ENCODE data around the gene DCLK1. TPM values are rescaled to one million over a fixed set of nuclear protein-coding genes. Genes with fewer than 3 reads are reported as not detected.

The DCLK1 gene
- total RNA-seq, 1 experiment from 2014 or later = 1.4 TPM

GRCh38 chr13:35874704-35875103, 256.5 kb downstream of the DCLK1 start:
- no peaks in the 10 kb centered on the region for H3K27me3 ChIP-seq (ENCODE audit: insufficient read depth, low read depth)
- intact Hi-C loops (cut with micrococcal nuclease; ENCODE audit: unreplicated experiment) = no loop called here
- POLR2A ChIA-PET (ENCODE audit: unreplicated experiment) = interaction anchor here (0.5 kb wide), 1 partner anchor 888 kb away, joined by 4 read pairs; no protein-coding TSS in a partner anchor
- H3K36me3 ChIP-seq (ENCODE audit: low read depth) = no peaks in the 10 kb centered on the region
- H3K9me2 ChIP-seq (ENCODE audit: insufficient read depth) = no peaks in the 10 kb centered on the region
- no peaks in the 10 kb centered on the region for H4K20me1 ChIP-seq (ENCODE audit: insufficient read depth)
- no peak overlapping the region for H3K4me3 ChIP-seq
- H3K9me3 ChIP-seq (ENCODE audit: insufficient read depth, low read depth) = no peaks in the 10 kb centered on the region
- no peak overlapping the region for H3K4me2 ChIP-seq
- CTCF ChIA-PET = interaction anchor here (0.7 kb wide), 1 partner anchor 10 kb away, joined by 4 read pairs; no protein-coding TSS in a partner anchor
- no peaks in the 10 kb centered on the region for H3K4me1 ChIP-seq (replicated peaks; ENCODE audit: insufficient read depth)
- H3K79me2 ChIP-seq (ENCODE audit: low read depth) = no peaks in the 10 kb centered on the region
- no TSS peak for BruUV-seq (replicated peaks)
- H3K27ac ChIP-seq = no peak overlapping the region
- H3F3A ChIP-seq (ENCODE audit: insufficient read depth, low read depth) = no peaks in the 10 kb centered on the region
- DNase-seq = no peak
- no peak overlapping the region for H2AFZ ChIP-seq
- TF ChIP-seq CTCF (conservative IDR thresholded peaks at IDR 0.05) (no peak), EZH2 (IDR thresholded peaks at IDR 0.05; ENCODE audit: low read depth) (no peak)

- BruUV-seq (replicated peaks) = no TSS peak
- Histone ChIP-seq H3F3A (ENCODE audit: insufficient read depth, low read depth) (no peaks in the 10 kb centered on the region), H3K4me2 (no peak overlapping the region), H3K4me1 (replicated peaks; ENCODE audit: insufficient read depth) (no peaks in the 10 kb centered on the region), H3K27ac (no peak overlapping the region), H2AFZ (no peak overlapping the region), H3K27me3 (ENCODE audit: insufficient read depth, low read depth) (no peaks in the 10 kb centered on the region), H3K36me3 (ENCODE audit: low read depth) (no peaks in the 10 kb centered on the region), H3K9me3 (ENCODE audit: insufficient read depth, low read depth) (no peaks in the 10 kb centered on the region), H4K20me1 (ENCODE audit: insufficient read depth) (no peaks in the 10 kb centered on the region), H3K79me2 (ENCODE audit: low read depth) (no peaks in the 10 kb centered on the region), H3K4me3 (no peak overlapping the region), H3K9me2 (ENCODE audit: insufficient read depth) (no peaks in the 10 kb centered on the region)
- ChIA-PET POLR2A (ENCODE audit: unreplicated experiment) (no interaction called here), CTCF (no interaction called here)
- no peak for DNase-seq
- intact Hi-C loops (cut with micrococcal nuclease; ENCODE audit: unreplicated experiment) = no loop called here
- TF ChIP-seq CTCF (conservative IDR thresholded peaks at IDR 0.05) = no peak
- no peak for TF ChIP-seq EZH2 (IDR thresholded peaks at IDR 0.05; ENCODE audit: low read depth)
These were observed 258.8 kb downstream of the DCLK1 start for GRCh38 chr13:35872369-35872768.

GRCh38 chr13:35871561-35871960, 259.6 kb downstream of the DCLK1 start:
- intact Hi-C loops (cut with micrococcal nuclease; ENCODE audit: unreplicated experiment) = no loop called here
- ChIA-PET CTCF (no interaction called here), POLR2A (ENCODE audit: unreplicated experiment) (no interaction called here)
- no peaks in the 10 kb centered on the region for H3K27me3 ChIP-seq (ENCODE audit: insufficient read depth, low read depth)
- no peaks in the 10 kb centered on the region for H3F3A ChIP-seq (ENCODE audit: insufficient read depth, low read depth)
- H3K36me3 ChIP-seq (ENCODE audit: low read depth) = no peaks in the 10 kb centered on the region
- H4K20me1 ChIP-seq (ENCODE audit: insufficient read depth) = no peaks in the 10 kb centered on the region
- H3K9me3 ChIP-seq (ENCODE audit: insufficient read depth, low read depth) = no peaks in the 10 kb centered on the region
- no peak overlapping the region for H3K27ac ChIP-seq
- H3K4me1 ChIP-seq (replicated peaks; ENCODE audit: insufficient read depth) = no peaks in the 10 kb centered on the region
- DNase-seq = no peak
- H3K4me3 ChIP-seq = no peak overlapping the region
- TF ChIP-seq EZH2 (IDR thresholded peaks at IDR 0.05; ENCODE audit: low read depth) (no peak), CTCF (conservative IDR thresholded peaks at IDR 0.05) (no peak)
- no TSS peak for BruUV-seq (replicated peaks)
- H3K4me2 ChIP-seq = no peak overlapping the region
- H2AFZ ChIP-seq = no peak overlapping the region
- no peaks in the 10 kb centered on the region for H3K79me2 ChIP-seq (ENCODE audit: low read depth)
- H3K9me2 ChIP-seq (ENCODE audit: insufficient read depth) = no peaks in the 10 kb centered on the region
